GM21367 (cell line): ENCODE data around the gene TPM4.
A peak's percentile ranks its signal among the peaks of the same experiment; 100 is the strongest.
"Not testable (repeated sequence)": the region's sequence is repeated elsewhere in the genome, so short reads cannot be mapped to it uniquely, and the experiment has no call there.

ENCODE experiments used
- ATAC-seq: cut with Tn5 transposase; IDR thresholded peaks from one replicate; pipeline ENCODE4 v1.9.1; 2021; ENCODE audit not compliant: unreplicated experiment

TPM4 gene

GRCh38 chr19:16070366-16070990, 5.8 kb upstream of the TPM4 start:
- ATAC-seq = peak; percentile 49

GRCh38 chr19:16071072-16071691, 5.1 kb upstream of the TPM4 start:
- no peak for ATAC-seq

DNA sequence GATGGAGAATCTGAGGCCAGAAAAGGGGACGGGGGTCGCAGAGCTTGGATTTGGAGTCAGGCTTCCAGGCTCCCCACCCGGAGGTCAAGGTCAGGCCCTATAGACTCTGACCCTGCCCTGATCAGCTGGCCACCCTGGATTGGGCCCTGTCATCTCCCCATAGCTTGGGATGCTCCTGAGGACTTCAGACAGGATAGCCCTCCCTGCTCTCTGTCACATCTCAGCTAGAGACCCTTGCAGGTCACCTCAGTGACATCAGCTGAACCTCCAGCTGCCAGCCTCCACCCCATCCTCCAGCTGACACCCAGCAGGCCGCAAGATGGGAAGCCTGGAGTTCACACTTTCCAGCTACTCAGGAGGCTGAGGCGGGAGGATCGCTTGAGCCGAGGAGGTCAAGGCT, 2.8 kb upstream of the TPM4 start:
- no peak for ATAC-seq

- ATAC-seq = no peak
Measured at GRCh38 chr19:16073988-16074387, 2.3 kb upstream of the TPM4 start.

GRCh38 chr19:16074488-16075365, 1.6 kb upstream of the TPM4 start:
- ATAC-seq = no peak

DNA sequence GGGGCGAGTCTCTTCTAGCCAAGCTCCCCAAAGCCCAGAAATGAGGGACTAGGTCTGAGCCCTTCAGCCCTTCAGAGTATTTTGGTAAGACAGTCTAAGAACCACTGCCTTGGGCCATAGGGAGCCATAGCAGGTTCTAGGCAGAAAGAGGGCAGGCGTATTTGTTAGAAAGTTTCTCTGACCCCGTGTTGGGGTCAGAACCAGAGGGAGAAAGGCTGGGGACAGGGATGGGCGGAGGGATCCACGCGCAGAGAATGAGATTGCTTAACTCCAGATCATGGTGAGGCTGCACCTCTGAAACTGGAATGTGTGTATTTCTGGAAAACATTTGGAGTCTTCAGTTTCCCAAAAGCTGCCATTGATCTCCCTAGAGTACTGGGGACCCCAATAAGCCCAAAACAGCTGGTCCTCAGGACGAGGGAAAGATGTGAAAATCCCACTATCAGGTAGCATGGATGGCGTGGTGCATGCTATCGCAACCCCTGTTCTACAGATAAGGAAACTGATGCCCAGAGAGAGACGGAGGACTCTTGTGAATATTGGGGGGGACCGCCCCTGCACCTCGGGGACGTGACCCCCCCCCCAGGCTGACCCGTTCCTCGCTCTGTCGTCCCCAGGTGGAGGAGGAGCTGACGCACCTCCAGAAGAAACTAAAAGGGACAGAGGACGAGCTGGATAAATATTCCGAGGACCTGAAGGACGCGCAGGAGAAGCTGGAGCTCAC, 703 bp upstream of the TPM4 start:
- ATAC-seq = peak; percentile 1

DNA sequence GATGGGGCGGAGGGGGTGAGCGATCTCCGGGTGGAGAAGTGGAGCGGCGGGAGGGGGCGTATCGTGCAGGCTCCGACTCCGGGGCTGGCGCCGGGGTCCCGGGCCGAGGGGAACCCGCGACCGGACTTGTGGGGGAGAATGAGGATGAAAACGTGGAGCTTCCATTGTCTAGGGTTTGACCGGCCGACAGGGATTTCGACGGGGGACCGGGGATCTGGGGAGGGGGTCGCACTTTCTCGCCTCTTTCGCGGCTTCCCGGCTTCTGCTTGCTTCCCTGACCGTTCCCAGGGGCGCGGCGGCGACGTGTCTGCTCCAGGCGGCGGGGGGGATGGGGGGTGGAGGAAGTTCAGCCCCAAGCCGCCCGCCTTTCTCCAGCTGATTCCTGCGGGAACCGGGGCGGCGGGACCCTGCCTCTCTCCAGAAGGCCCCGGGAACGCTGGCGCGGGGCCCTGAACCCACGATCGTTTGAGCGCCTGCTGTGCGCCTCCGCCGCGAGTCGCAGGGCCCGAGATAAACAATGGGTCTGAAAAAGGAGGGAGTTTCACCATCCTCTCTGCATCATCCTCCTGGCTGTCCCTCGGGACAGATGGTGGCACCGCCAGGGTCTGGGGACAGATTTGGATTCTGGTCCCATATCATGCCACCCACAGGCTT, 790 bp downstream of the TPM4 start:
- ATAC-seq = no peak

GRCh38 chr19:16077984-16078758, 1.9 kb downstream of the TPM4 start:
- no peak for ATAC-seq

- no peak for ATAC-seq
Measured at GRCh38 chr19:16078759-16079707, 2.7 kb downstream of the TPM4 start.

- no peak for ATAC-seq
Measured at GRCh38 chr19:16084067-16084685, 7.9 kb downstream of the TPM4 start.

DNA sequence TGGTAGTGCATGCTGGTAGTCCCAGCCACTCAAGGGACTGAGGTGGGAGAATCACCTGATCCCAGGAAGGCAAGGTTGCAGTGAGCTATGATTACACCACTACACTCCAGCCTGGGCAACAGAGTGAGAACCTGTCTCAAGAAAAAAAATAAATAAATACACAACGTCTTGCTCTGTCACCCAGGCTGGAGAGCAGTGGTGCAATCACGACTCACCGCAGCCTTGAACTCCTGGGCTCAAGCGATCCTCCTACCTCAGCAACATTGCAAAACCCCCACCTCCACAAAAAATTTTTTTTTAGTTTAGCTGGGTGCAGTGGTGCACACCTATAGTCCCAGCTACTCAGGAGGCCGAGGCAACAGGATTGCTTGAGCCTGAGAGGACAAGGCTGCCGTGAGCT, 8.8 kb downstream of the TPM4 start:
- ATAC-seq = no peak

DNA sequence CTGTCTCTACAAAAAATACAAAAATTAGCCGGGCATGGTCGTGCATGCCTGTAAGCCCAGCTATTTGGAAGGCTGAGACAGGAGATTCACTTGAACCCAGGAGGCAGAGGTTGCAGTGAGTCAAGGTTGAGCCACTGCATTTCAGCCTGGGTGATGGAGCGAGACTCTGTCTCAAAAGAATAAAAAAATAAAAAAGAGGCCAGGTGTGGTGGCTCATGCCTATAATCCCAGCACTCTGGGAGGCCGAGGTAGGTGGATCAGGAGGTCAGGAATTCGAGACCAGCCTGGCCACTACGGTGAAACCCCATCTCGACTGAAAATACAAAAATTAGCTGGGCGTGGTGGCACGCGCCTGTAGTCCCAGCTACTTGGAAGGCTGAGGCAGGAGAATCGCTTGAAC, 11.1 kb downstream of the TPM4 start:
- ATAC-seq = not testable (repeated sequence)

DNA sequence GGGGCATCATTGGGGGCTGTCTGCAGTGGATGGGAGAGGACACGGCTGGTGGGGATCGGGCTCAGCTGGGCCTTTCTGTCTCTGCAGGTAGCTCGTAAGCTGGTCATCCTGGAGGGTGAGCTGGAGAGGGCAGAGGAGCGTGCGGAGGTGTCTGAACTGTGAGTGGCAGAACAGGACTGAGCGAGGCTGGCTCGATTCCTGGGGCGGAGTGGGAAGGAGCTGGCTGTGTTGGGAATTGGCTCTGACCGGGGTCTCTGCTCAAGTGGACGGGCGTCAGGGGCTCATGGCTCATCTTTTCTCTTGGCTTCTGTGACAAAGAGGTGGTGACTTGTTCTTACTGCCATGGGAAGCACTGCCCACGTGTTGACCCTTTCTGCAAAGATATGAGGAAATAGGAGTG, 11.6 kb downstream of the TPM4 start:
- ATAC-seq = no peak

GRCh38 chr19:16088351-16089009, 12.2 kb downstream of the TPM4 start:
- no peak for ATAC-seq

DNA sequence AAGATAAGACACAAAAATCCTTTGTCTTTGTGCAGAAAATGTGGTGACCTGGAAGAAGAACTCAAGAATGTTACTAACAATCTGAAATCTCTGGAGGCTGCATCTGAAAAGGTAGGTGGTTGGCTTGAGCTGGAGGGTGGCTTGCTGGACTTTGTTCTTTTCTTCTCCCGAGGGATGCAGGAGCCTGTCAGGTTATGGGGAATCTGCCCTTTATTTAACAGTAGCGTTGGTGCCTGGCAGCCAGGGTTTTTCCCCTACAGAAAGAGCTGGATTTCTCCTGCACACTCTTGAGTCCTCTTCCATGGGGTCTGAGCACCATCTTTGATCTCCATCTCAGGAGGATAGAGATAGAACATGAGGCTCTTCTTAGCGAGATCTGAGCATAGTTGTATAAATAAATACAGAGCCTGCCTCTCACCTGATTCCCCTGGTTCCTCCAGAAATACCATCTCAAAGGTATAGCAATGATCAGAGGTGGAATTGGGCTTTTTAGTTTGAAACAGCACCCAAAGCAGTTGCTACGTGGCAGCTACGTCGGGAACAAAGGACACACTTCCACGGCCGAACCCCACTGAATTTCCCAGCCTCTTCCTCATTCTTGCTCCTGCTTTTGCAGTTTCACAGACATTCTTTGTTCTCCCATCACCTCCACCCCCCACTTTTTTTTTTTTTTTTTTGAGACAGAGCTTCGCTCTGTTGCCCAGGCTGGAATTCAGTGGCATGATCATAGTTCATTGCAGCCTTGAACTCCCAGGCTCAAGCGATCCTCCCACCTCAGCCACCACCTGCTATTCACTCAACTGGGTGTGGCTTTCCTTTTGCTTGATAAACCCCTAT, 12.9 kb downstream of the TPM4 start:
- no peak for ATAC-seq

DNA sequence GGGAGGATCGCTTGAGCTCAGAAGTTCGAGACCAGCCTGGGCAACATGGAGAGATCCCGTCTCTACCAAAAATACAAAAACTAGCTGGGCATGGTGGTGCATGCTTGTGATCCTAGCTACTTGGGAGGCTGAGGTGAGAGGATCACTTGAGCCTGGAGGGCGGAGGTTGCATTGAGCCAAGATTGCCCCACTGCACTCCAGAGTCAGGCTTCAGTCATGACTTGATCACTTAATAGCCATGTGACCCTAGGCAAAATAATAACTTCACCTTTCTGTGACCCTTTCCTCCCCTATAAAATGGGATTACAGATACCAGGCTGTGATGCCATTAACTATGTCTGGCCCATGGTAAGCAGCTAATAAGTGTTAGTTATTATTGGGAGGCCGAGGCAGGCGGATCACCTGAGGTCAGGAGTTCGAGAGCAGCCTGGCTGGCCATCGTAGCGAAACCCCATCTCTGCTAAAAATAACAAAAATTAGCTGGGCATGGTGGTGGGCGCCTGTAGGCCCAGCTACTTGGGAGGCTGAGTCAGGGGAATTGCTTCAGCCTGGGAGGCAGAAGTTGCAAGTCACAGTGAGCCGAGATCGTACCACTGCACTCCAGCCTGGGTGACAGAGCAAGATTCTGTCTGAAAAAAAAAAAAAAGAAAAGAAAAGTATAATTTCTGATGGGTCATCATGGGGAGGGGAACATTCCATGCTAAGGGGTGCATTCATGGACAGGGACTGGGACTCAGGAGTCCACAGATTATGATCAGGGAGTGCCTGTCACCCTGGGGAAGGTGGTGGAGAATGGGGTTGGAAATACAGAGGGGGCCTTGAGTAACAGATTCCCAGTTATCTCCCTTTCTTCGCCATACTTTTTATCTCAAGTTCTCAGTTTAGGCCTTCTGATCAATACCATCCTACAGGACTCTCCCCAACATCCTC, 15.5 kb downstream of the TPM4 start:
- no peak for ATAC-seq
